HS-27A (cell line): ENCODE results near the gene PTH2.

ENCODE experiments used
- DNase-seq: peaks from one replicate; pipeline ENCODE4 v3.0.0-alpha.2; 2012; ENCODE audit warnings: low read depth, missing footprints

Gene PTH2

GRCh38 chr19:49430678-49431329 lies 7.6 kb upstream of the PTH2 start:
- DNase-seq: no peak

GRCh38 chr19:49430172-49430677 lies 7.0 kb upstream of the PTH2 start:
- DNase-seq: no peak

DNA sequence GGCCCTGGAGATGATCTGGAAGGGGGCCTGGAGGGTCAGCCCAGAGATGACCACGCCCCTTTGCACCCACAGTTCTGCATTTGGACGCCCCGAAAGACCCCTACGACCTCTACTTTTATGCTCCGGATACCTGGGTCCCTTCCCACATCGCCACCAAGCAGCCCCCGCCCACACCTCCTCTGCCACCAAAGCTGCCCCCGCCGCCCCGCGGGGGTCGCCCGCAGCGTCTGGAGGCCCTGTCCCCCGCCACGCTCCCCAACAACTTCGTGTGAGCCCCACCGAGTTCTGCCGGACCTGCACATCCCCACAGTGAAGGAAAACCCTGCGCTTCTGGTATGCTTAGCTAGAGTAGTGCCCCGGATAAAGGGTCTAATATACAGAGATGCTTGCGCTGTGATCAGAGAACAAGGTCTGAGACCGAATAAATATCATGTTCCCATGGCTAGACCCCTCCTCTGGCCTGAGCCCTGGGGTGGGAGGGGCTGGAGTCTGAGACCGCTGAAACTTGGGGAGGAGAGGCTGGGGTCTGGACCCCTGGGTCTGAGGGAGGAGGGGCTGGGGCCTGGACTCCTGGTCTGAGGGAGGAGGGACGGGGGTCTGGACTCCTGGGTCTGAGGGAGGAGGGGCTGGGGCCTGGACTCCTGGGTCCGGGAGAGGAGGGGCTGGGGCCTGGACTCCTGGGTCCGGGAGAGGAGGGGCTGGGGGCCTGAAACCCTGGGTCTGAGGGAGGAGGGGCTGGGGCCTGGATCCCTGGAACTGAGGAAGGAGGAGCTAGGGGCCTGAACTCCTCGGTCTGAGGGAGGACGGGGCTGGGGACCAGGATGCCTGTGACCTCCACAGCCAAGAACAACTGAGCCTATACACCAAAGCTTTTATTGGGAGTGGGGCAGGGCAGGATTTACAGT lies 5.6 kb upstream of the PTH2 start:
- DNase-seq: no peak

DNA sequence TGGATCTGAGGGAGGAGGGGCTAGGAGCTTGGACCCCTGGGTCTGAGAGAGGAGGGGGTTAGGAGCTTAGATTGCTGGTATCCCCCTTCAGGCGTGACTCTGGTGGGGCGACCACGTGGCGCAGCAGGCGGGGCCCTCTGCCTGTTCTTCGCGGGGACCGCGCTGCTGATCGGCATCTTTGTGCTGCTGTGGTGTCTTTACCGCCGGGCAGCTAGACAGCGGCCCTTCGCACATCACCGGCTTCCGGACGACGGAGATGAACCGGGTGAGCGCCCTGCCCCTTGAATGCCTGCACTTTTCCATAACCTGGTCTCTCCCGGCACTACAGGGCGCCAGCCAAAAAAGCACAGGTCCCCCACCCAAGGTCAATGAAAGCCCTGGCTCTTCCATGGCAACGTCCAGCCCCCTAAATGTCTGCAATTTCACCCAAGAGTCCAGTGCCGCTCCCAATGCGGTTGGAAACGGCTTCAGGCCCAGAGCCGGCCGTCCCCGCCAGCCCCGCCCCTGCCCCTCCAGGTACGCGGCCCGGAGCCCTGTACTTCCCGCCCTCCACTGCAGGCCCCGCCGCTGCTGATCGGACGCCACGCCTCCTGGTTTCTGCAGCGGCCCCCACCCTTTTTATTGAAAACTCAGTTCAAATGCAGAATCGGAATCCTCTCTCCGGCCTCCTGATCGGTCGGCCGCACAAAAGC lies 4.8 kb upstream of the PTH2 start:
- no peak for DNase-seq

GRCh38 chr19:49427339-49427738 lies 4.1 kb upstream of the PTH2 start:
- no peak for DNase-seq

GRCh38 chr19:49425922-49426592 lies 2.8 kb upstream of the PTH2 start:
- DNase-seq: no peak

- DNase-seq: no peak
Measured at GRCh38 chr19:49425178-49425577, 1.9 kb upstream of the PTH2 start, which contains the start of gene GFY. GFY (plus strand) TSS chr19:49425388; CDS start chr19:49426431, 1,043 bp downstream.

- no peak for DNase-seq
Measured at GRCh38 chr19:49423985-49424303, 703 bp upstream of the PTH2 start.

DNA sequence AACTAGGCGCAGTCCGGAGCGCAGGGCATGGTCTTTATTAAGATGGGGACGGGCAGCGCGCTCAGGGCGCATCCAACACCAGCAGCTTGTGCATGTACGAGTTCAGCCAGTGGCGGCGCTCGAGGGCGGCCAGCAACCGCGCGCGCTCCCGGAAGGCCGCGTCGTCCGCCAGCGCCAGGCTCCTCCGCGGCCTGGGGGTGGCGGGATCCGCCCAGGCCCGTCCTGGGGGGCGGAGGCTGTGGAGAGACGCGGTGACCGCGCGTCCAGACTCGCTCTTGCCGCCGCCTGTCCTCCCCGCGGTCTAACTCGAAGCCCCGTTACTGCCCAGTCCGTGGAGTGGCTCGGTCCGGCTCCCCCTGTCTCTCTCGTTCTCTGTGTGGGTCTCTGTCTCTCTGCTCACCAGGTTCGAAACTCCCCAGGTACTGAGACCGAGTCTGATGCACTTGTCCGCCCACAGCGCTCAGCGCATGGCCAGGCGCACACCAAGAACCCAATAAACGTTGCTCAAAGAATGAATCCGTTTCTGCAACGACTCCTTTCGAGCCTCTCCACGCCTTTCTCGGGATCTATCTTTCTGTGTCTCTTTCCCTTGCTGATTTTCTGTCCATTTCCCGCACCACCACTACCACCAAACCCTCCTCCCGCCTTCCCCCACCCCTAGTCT lies 702 bp downstream of the PTH2 start:
- no peak for DNase-seq

GRCh38 chr19:49421878-49422202 lies 1.4 kb downstream of the PTH2 start:
- no peak for DNase-seq

GRCh38 chr19:49421039-49421877 lies 2.0 kb downstream of the PTH2 start:
- no peak for DNase-seq

DNA sequence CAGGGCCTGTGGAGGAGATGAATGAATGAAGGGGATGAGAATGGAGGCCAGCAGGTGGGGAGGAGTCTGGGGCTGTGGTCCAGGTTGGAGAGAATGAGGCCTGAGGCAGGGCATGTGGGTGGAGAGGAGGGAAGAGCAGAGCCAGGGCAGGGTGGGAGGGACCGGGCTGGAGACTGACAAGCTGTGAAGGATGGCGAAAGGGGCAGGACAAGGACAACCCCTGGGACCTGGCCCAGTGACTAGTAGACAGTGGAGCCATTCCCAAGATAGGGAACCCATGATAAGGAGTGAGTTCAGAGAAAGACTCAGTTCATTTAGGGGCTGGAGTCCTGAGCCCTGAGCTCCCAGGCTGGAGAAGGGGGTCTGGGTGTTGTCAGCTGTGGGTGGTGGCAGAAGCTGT lies 3.0 kb downstream of the PTH2 start:
- DNase-seq: no peak

DNA sequence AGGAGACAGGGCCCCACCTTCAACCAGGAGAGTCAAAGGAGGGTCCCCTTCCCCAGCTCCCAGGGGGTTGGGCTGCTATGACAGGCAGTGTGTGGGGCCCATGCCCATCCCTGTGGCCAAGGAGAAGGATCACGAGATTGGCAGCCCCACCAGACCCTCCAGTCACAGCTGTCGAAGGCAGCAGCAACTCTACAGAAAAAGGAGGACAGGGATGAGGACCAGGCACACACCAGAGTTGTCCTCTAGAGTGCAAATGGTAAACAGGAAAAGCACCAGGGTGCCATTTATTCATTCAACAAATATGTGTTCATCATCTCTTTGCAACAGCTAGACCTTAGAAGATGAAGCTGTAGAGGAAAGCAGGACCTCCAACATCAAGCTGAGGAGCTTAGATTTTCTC lies 4.1 kb downstream of the PTH2 start:
- no peak for DNase-seq

GRCh38 chr19:49418511-49418910 lies 4.7 kb downstream of the PTH2 start:
- no peak for DNase-seq

GRCh38 chr19:49417088-49417487 lies 6.2 kb downstream of the PTH2 start:
- DNase-seq: no peak

DNA sequence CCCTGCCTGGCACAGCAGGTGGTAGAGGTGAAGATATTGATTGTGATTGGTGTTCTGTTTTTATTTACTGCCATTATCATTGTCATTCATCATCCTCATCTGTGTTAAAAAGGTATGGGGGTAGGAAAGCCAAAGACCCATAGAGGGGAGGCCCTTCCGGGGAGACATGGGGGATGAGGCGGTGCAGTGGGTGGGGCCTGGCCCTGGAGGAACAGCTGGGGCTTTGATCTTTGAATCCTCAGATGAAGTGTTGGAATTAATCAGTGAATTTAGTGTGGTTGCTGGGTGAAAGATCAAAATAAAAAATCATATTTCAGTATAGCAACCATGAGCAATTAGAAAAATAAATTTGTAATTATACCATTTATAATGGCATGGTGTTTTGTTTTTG lies 7.4 kb downstream of the PTH2 start:
- no peak for DNase-seq

- no peak for DNase-seq
Measured at GRCh38 chr19:49415102-49415809, 8.0 kb downstream of the PTH2 start.

DNA sequence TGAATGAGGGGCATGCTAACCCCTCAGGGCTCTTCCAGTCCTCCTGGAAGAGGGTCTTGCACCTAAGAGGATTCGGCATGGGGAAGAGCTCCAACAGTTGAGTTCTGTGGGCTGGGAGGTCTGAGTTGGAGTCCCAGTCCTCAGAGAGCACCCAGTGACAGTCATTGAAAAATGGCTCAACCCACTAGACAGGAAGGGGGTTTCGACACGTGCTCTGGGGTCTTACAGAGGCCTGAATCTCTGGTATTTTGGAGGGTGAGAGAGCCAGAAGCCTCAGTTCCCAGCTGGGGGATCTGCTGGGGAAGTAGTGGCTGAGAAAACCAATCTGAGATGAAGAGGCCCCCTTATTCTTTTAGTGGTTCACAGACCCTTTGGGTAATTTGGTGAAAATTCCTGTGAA lies 9.0 kb downstream of the PTH2 start:
- no peak for DNase-seq

GRCh38 chr19:49413348-49413747 lies 9.9 kb downstream of the PTH2 start:
- DNase-seq: no peak

- no peak for DNase-seq
Measured at GRCh38 chr19:49411681-49412326, 11.4 kb downstream of the PTH2 start.
